GM19397 (cell line): ENCODE data around the gene MORN1.

ENCODE experiments used
- ATAC-seq: cut with Tn5 transposase; IDR thresholded peaks from one replicate; pipeline ENCODE4 v1.9.1; 2021; ENCODE audit warnings: mild to moderate bottlenecking, moderate library complexity; ENCODE audit not compliant: unreplicated experiment

Gene MORN1

GRCh38 chr1:2282556-2283270 lies 108.6 kb downstream of the MORN1 start:
- no peak for ATAC-seq

GRCh38 chr1:2279817-2280216 lies 111.5 kb downstream of the MORN1 start:
- ATAC-seq, result no peak

GRCh38 chr1:2279210-2279639 lies 112.1 kb downstream of the MORN1 start:
- ATAC-seq, result no peak

- ATAC-seq, result no peak
These were observed 112.7 kb downstream of the MORN1 start for GRCh38 chr1:2278591-2279209.

GRCh38 chr1:2277741-2278488 lies 113.4 kb downstream of the MORN1 start:
- ATAC-seq, result no peak

- ATAC-seq, result no peak
These were observed 114.4 kb downstream of the MORN1 start for GRCh38 chr1:2276803-2277580.

- no peak for ATAC-seq
These were observed 115.4 kb downstream of the MORN1 start for GRCh38 chr1:2275796-2276536.

GRCh38 chr1:2274929-2275475 lies 116.4 kb downstream of the MORN1 start:
- ATAC-seq, result no peak

GRCh38 chr1:2274231-2274928 lies 117.0 kb downstream of the MORN1 start:
- no peak for ATAC-seq

GRCh38 chr1:2273401-2274090 lies 117.8 kb downstream of the MORN1 start:
- no peak for ATAC-seq

- no peak for ATAC-seq
These were observed 118.5 kb downstream of the MORN1 start for GRCh38 chr1:2272686-2273400.

GRCh38 chr1:2271841-2272655 lies 119.3 kb downstream of the MORN1 start:
- no peak for ATAC-seq
